GM12878 (cell line): ENCODE measurements around the gene GOLGA7B. TPM values are rescaled to one million over a fixed set of nuclear protein-coding genes. Genes with fewer than 3 reads are reported as not detected.

Source experiments
- ATAC-seq: fragments of 200-7000 bp; cut with Tn5 transposase; 3 replicates; pipeline ENCODE4 v1.9.1; 2020; ENCODE audit warnings: mild to moderate bottlenecking, moderate library complexity
- BruUV-seq: library from RNA; stranded (reverse); fragments of 400-500 nt; replicated peaks from 2 replicates; lab custom pipeline; 2021; lab: Mats Ljungman, UMichigan
- CTCF ChIA-PET: fragments of 300-600 bp; sonication (Branson Sonifier 250); formaldehyde crosslinking; extraction: SDS; loops from one replicate; lab custom pipeline; 2021; ENCODE audit warnings: inconsistent platforms; lab: Yijun Ruan, JAX
- POLR2A ChIA-PET: fragments of 350-600 bp; formaldehyde crosslinking; extraction: SDS; loops from one replicate; lab custom pipeline; 2021; ENCODE audit warnings: inconsistent platforms; lab: Charles Lee
- RAD21 ChIA-PET: fragments of 300-600 bp; sonication (Branson Sonifier 250); formaldehyde crosslinking; loops from one replicate; lab custom pipeline; 2023; ENCODE audit warnings: antibody characterized with exemption; ENCODE audit not compliant: unreplicated experiment; lab: Charles Lee
- SMC1A ChIA-PET: fragments of 300-600 bp; sonication (Branson Sonifier 250); formaldehyde crosslinking; loops from one replicate; lab custom pipeline; 2023; ENCODE audit not compliant: unreplicated experiment, uncharacterized antibody; lab: Charles Lee
- DNase-seq: peaks from one replicate; pipeline ENCODE4 v3.0.0-alpha.2; 2011; ENCODE audit warnings: low read depth, low spot score
- FAIRE-seq: peaks from 3 replicates; lab custom pipeline; 2011; peaks lifted over from hg19 to GRCh38; lab: Jason Lieb, UNC
- H2AFZ ChIP-seq: 2 replicates; pipeline ENCODE4 v1.6.0; 2011; ENCODE audit warnings: low read depth, low read length, control low read depth; ENCODE audit not compliant: control insufficient read depth
- H3K27ac ChIP-seq: 2 replicates; pipeline ENCODE4 v1.5.1; 2011; ENCODE audit warnings: control low read depth; ENCODE audit not compliant: control insufficient read depth, insufficient read depth
- H3K27me3 ChIP-seq, 2 experiments: replicated peaks in 1 of 2; 2 replicates each; pipeline versions ENCODE4 v1.6.0 to v1.6.1; 2011; ENCODE audit warnings: low read length in 1 of 2; ENCODE audit not compliant: control insufficient read depth in 2 of 2, insufficient read depth in 2 of 2
- H3K36me3 ChIP-seq, 2 experiments: 2 replicates each; pipeline ENCODE4 v1.5.1; 2011; ENCODE audit warnings: low read length in 1 of 2; ENCODE audit not compliant: control insufficient read depth in 2 of 2, insufficient read depth in 2 of 2
- H3K4me1 ChIP-seq: 2 replicates; pipeline ENCODE4 v1.6.1; 2011; ENCODE audit warnings: mild to moderate bottlenecking, low read length, moderate library complexity, mixed read lengths; ENCODE audit not compliant: control insufficient read depth, insufficient read depth
- H3K4me2 ChIP-seq: 2 replicates; pipeline ENCODE4 v1.6.0; 2011; ENCODE audit warnings: control low read depth; ENCODE audit not compliant: control insufficient read depth, insufficient read depth
- H3K4me3 ChIP-seq: fragments of 200-600 bp; sonication (generic); 2 replicates; pipeline ENCODE4 v1.5.1; 2016
- H3K79me2 ChIP-seq: 2 replicates; pipeline ENCODE4 v1.6.0; 2011; ENCODE audit warnings: low read length; ENCODE audit not compliant: control insufficient read depth, insufficient read depth
- H3K9ac ChIP-seq: 2 replicates; pipeline ENCODE4 v1.8.0; 2011; ENCODE audit warnings: low read length, control low read depth, mixed read lengths; ENCODE audit not compliant: control insufficient read depth, insufficient read depth
- H3K9me3 ChIP-seq: replicated peaks from 3 replicates; pipeline ENCODE4 v1.5.1; 2011; ENCODE audit warnings: mild to moderate bottlenecking, low read length; ENCODE audit not compliant: control insufficient read depth, insufficient read depth
- H4K20me1 ChIP-seq: 2 replicates; pipeline ENCODE4 v1.6.0; 2011; ENCODE audit not compliant: control insufficient read depth, insufficient read depth
- ASH2L ChIP-seq: fragments of 300-600, 200-600 bp; sonication (generic); IDR thresholded peaks from 2 replicates; pipeline ENCODE4 v1.6.1; 2017; ENCODE audit warnings: low read depth, mild to moderate bottlenecking, borderline replicate concordance
- BCL3 ChIP-seq: IDR thresholded peaks from 2 replicates; pipeline ENCODE4 v1.6.1; 2011; ENCODE audit warnings: borderline replicate concordance, low read depth, mild to moderate bottlenecking, moderate library complexity, low read length; ENCODE audit not compliant: insufficient read depth, poor library complexity, severe bottlenecking
- CREM ChIP-seq: IDR thresholded peaks from 2 replicates; pipeline ENCODE4 v1.6.1; 2014; ENCODE audit warnings: antibody characterized with exemption, low read depth
- EED ChIP-seq: sonication (generic); IDR thresholded peaks from 2 replicates; pipeline ENCODE4 v1.6.1; 2016; ENCODE audit warnings: antibody characterized with exemption, low read depth
- HSF1 ChIP-seq: fragments of 150-350 bp; IDR thresholded peaks from 2 replicates; pipeline ENCODE4 v1.6.1; 2014; ENCODE audit warnings: mild to moderate bottlenecking, low read depth, low read length
- KAT2A ChIP-seq: conservative IDR thresholded peaks from 2 replicates; pipeline ENCODE4 v1.6.1; 2011; ENCODE audit warnings: low read depth, low read length; ENCODE audit not compliant: control insufficient read depth
- NR2F1 ChIP-seq: fragments of 450-650 bp; conservative IDR thresholded peaks from 2 replicates; pipeline ENCODE4 v1.6.1; 2017; ENCODE audit warnings: mild to moderate bottlenecking
- PBX3 ChIP-seq: IDR thresholded peaks from 2 replicates; pipeline ENCODE4 v1.6.1; 2011; ENCODE audit warnings: mild to moderate bottlenecking, low read depth, low read length, moderate library complexity; ENCODE audit not compliant: insufficient replicate concordance
- RBBP5 ChIP-seq: fragments of 200-600 bp; sonication (generic); conservative IDR thresholded peaks from 2 replicates; pipeline ENCODE4 v1.6.1; 2016
- RCOR1 ChIP-seq: conservative IDR thresholded peaks from 2 replicates; pipeline ENCODE4 v1.6.1; 2012; ENCODE audit warnings: low read depth, low read length, improper control_type of control experiment
- REST ChIP-seq: IDR thresholded peaks from 2 replicates; pipeline ENCODE4 v1.6.1; 2012; ENCODE audit warnings: mild to moderate bottlenecking, low read depth, low read length
- STAT3 ChIP-seq: IDR thresholded peaks from 2 replicates; pipeline ENCODE4 v1.6.1; 2011; ENCODE audit warnings: low read depth, low read length, improper control_type of control experiment
- SUPT20H ChIP-seq: IDR thresholded peaks from 2 replicates; pipeline ENCODE4 v1.6.1; 2011; ENCODE audit warnings: low read depth, mild to moderate bottlenecking, low read length, moderate library complexity, borderline replicate concordance; ENCODE audit not compliant: control insufficient read depth
- WRNIP1 ChIP-seq: IDR thresholded peaks from 2 replicates; pipeline ENCODE4 v1.6.1; 2011; ENCODE audit warnings: low read depth, low read length, improper control_type of control experiment, borderline replicate concordance
- WGBS: methylation state at CpG from one replicate; pipeline ENCODE4 v1.1.6; 2016; ENCODE audit warnings: low lambda C conversion rate; ENCODE audit not compliant: insufficient replicate concordance, insufficient coverage; ENCODE audit errors: missing lambda C conversion rate; 5-methylcytosine and 5-hydroxymethylcytosine counted together
- in situ Hi-C: fragments of 300-500 bp; cut with MboI; formaldehyde crosslinking; loops from 9 replicates; pipeline ENCODE4 v1.14.3; 2018; ENCODE audit warnings: mixed read lengths
- intact Hi-C: fragments of 100-400 bp; cut with micrococcal nuclease; formaldehyde crosslinking; loops from one replicate; pipeline ENCODE4 v1.14.2; 2022; ENCODE audit not compliant: unreplicated experiment
- polyA plus RNA-seq, 11 experiments: library from polyadenylated mRNA; depleted of rRNA in 4 of 11; unstranded in 6 of 11; stranded (reverse) in 5 of 11; fragments of >200 nt; fragmentation: Nextera tagmentation in 4 of 11; fragmentation: Illumina TruSeq in 1 of 11; extraction: Ambion mirVana in 4 of 11; extraction: Trizol in 1 of 11; gene quantifications; 1 replicate in 1 of 11; 2 replicates in 10 of 11; pipeline versions ENCODE4 v1.2.1 to v1.2.3, GENCODE V29; 2011 to 2016; ENCODE audit warnings: inconsistent platforms in 2 of 11, missing spikeins in 2 of 11, low read depth in 1 of 11
- total RNA-seq, 4 experiments: library from RNA; depleted of rRNA in 3 of 4; stranded (reverse); fragments of >200 nt in 3 of 4; fragmentation: Illumina TruSeq in 1 of 4; extraction: Trizol in 1 of 4; gene quantifications; 2 replicates each; pipeline versions ENCODE4 v1.2.1 to v1.2.3, GENCODE V29; 2013 to 2021

The GOLGA7B gene
- total and polyA plus RNA-seq, 10 of the 15 experiments (the other 5 are each of a cell fraction or from before 2014, with no cell fraction given) = 0.01 to 0.02 (median 0.01) TPM; not detected in 7

GRCh38 chr10:97901381-97901780, 51.7 kb downstream of the GOLGA7B start (continued):
- no peak for TF ChIP-seq ASH2L
- TF ChIP-seq EED = no peak
- TF ChIP-seq BCL3 = no peak
- no peak for TF ChIP-seq PBX3
- TF ChIP-seq KAT2A = no peak

GRCh38 chr10:97903128-97904017, 53.7 kb downstream of the GOLGA7B start:
- in situ Hi-C loops (no loop called here), intact Hi-C loops (no loop called here)
- no peak overlapping the region for H3K4me3 ChIP-seq
- H3K9me3 ChIP-seq = no peaks in the 10 kb centered on the region
- no peak overlapping the region for H2AFZ ChIP-seq
- H3K4me2 ChIP-seq = no peak overlapping the region
- DNase-seq (no peak), ATAC-seq (no peak), FAIRE-seq (no peak)
- CTCF ChIA-PET = interaction anchor here (0.7 to 2.1 kb wide), 3 partner anchors 8 to 139 kb away, joined by 3 to 8 read pairs (median 4); no protein-coding TSS in a partner anchor
- H3K36me3 ChIP-seq = no peaks in the 10 kb centered on the region
- POLR2A ChIA-PET = no interaction called here
- H3K79me2 ChIP-seq = no peaks in the 10 kb centered on the region
- SMC1A ChIA-PET = interaction anchor here (1.0 kb wide), 1 partner anchor 138 kb away, joined by 3 read pairs; no protein-coding TSS in a partner anchor
- no TSS peak for BruUV-seq
- H3K9ac ChIP-seq = no peak overlapping the region
- no peaks in the 10 kb centered on the region for H3K4me1 ChIP-seq
- 18% methylated on average over 9 of the region's 9 CpGs for WGBS
- no peaks in the 10 kb centered on the region for H4K20me1 ChIP-seq
- peaks cover 6 to 14% of the 10 kb centered on the region in 2 experiments; a peak in 3 of 4 replicates for H3K27me3 ChIP-seq
- RAD21 ChIA-PET = no interaction called here
- no peak overlapping the region for H3K27ac ChIP-seq
- TF ChIP-seq RCOR1 (no peak), CREM (no peak), NR2F1 (no peak), RBBP5 (no peak), REST (no peak), WRNIP1 (no peak), STAT3 (no peak), SUPT20H (no peak), HSF1 (no peak)
